Camera-type eye (tissue), 1 donor: ENCODE data around the gene CCNO. TPM values are rescaled to one million over a fixed set of nuclear protein-coding genes. Genes with fewer than 3 reads are reported as not detected.

Experiments used
- total RNA-seq: library from RNA; depleted of rRNA; stranded (reverse); fragments of >200 nt; gene quantifications from one replicate; pipeline ENCODE4 v1.2.3, GENCODE V29; 2014

CCNO gene
- total RNA-seq = 0.27 TPM

DNA sequence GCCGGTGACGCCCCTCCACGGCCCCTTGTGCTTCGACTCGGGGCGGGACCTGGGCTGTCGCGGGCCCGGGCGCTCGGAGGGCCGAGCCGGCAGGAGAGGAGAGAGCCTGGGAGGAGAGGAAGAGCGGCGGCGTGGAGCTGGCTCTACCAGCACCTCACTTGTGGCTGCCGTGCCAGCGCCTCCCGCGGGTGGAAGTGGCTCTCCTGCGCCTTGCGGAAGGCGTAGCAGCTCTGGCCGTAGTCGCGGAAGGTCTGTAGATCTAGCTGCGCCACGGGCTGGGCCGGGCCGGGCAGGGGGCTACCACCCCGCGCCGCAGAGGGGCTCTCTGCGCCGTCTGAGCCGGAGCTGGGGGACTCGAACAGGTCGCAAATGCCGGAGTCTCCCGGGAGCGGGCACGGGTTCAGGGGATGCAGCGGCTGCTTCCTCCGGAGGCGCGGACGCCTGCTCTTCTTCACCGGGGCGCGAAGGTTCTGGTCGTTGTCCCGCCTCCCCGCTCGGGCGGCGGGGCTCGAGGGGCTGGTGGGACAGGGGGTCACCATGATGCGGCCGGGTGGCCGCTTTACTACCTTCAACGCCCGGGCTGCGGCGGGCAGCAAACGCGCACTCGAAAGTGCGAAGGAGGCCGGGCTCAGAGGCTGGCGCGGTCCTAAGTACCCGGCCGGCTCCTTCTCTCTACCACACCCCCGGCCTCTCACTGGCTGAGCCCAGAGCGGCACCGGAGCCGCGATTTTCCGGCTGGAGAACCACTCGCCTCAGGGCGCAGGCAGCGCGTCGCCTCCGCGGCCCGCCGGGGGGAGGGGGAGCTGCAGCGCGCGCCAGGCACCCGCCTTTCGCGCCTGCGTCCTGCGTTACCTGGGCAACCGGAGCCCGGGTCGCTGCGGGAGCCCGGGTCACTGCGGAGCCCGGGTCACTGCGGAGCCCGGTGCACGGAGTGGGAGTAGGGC lies at the start of gene CCNO:
Gene CCNO, minus strand, starts transcription at position 624 of the 944 bp plus-strand sequence. Its CDS starts 85 bp downstream, at position 539.

GRCh38 chr5:55226934-55227663 lies 6.3 kb downstream of the CCNO start, which contains the start of gene MCIDAS:
Gene MCIDAS, minus strand, starts transcription at chr5:55227315. Its CDS starts 177 bp downstream, at chr5:55227138.

Other genes with a start within 250 kb of the CCNO start
- gene ESM1, start 248.0 kb downstream of the CCNO start, total RNA-seq = 3.6 TPM
- 0.33 TPM for gene GZMK, start 209.4 kb downstream of the CCNO start, total RNA-seq
- gene GZMA, start 131.0 kb downstream of the CCNO start, total RNA-seq = 1.2 TPM
- 58.7 TPM for gene GPX8, start 73.4 kb downstream of the CCNO start, total RNA-seq
- 0.38 TPM for gene CDC20B, start 60.4 kb downstream of the CCNO start, total RNA-seq
- gene MCIDAS, start 6.3 kb downstream of the CCNO start, total RNA-seq = not detected
- 50.7 TPM for gene DHX29, start 74.1 kb upstream of the CCNO start, total RNA-seq
- gene MTREX, start 74.4 kb upstream of the CCNO start, total RNA-seq = 130 TPM